HepG2 (cell line): ENCODE results near the gene DHRS1. TPM values are rescaled to one million over a fixed set of nuclear protein-coding genes. Genes with fewer than 3 reads are reported as not detected.

Experiments
- ARID2 ChIP-seq: sonication (generic); formaldehyde crosslinking; IDR thresholded peaks from 2 replicates; pipeline ENCODE4 v1.8.1; 2022; ENCODE audit warnings: mild to moderate bottlenecking, missing genetic modification reagents, borderline replicate concordance
- BRCA1 ChIP-seq: sonication (generic); formaldehyde crosslinking; IDR thresholded peaks from 2 replicates; pipeline ENCODE4 v1.4.0; 2020; ENCODE audit warnings: missing genetic modification reagents
- CENPT ChIP-seq: sonication (generic); formaldehyde crosslinking; IDR thresholded peaks from 2 replicates; pipeline ENCODE4 v1.8.0; 2022; ENCODE audit warnings: low read depth, mild to moderate bottlenecking, moderate library complexity, missing genetic modification reagents
- FOSL1 ChIP-seq: sonication (generic); formaldehyde crosslinking; IDR thresholded peaks from 2 replicates; pipeline ENCODE4 v1.9.0; 2021; ENCODE audit warnings: missing genetic modification reagents, borderline replicate concordance
- FOXO1 ChIP-seq: sonication (generic); formaldehyde crosslinking; IDR thresholded peaks from 2 replicates; pipeline ENCODE4 v1.4.0; 2020; ENCODE audit warnings: missing genetic modification reagents
- HHEX ChIP-seq: IDR thresholded peaks from 2 replicates; pipeline ENCODE4 v1.6.1; 2016; ENCODE audit warnings: control low read depth
- HIVEP1 ChIP-seq: sonication (generic); formaldehyde crosslinking; IDR thresholded peaks from 2 replicates; pipeline ENCODE4 v1.4.0; 2020; ENCODE audit warnings: mild to moderate bottlenecking, missing genetic modification reagents
- KDM6A ChIP-seq: IDR thresholded peaks from 2 replicates; pipeline ENCODE4 v1.6.1; 2016; ENCODE audit warnings: low read depth
- MED8 ChIP-seq: sonication (generic); formaldehyde crosslinking; IDR thresholded peaks from 2 replicates; pipeline ENCODE4 v1.8.1; 2023; ENCODE audit warnings: mild to moderate bottlenecking, missing genetic modification reagents; ENCODE audit not compliant: insufficient replicate concordance
- NAIF1 ChIP-seq: sonication (generic); formaldehyde crosslinking; IDR thresholded peaks from 2 replicates; pipeline ENCODE4 v1.5.0; 2020; ENCODE audit warnings: mild to moderate bottlenecking, missing genetic modification reagents, borderline replicate concordance
- NFATC3 ChIP-seq: sonication (generic); formaldehyde crosslinking; IDR thresholded peaks from 2 replicates; pipeline ENCODE4 v1.5.1; 2020; ENCODE audit warnings: mild to moderate bottlenecking, missing genetic modification reagents
- NR0B2 ChIP-seq: sonication (generic); formaldehyde crosslinking; IDR thresholded peaks from 2 replicates; pipeline ENCODE4 v1.4.0; 2020; ENCODE audit warnings: mild to moderate bottlenecking, missing genetic modification reagents
- SP2 ChIP-seq: sonication (generic); formaldehyde crosslinking; IDR thresholded peaks from 2 replicates; pipeline ENCODE4 v1.5.1; 2020; ENCODE audit warnings: mild to moderate bottlenecking, missing genetic modification reagents
- SRY ChIP-seq: sonication (generic); formaldehyde crosslinking; IDR thresholded peaks from 2 replicates; pipeline ENCODE4 v1.8.0; 2022; ENCODE audit warnings: mild to moderate bottlenecking, missing genetic modification reagents
- TAF1 ChIP-seq: sonication (generic); formaldehyde crosslinking; IDR thresholded peaks from 2 replicates; pipeline ENCODE4 v1.4.0; 2020; ENCODE audit warnings: missing genetic modification reagents
- TCF7L2 ChIP-seq: IDR thresholded peaks from 2 replicates; pipeline ENCODE4 v1.6.1; 2011; ENCODE audit warnings: mild to moderate bottlenecking, low read depth, low read length, moderate library complexity
- THAP11 ChIP-seq: IDR thresholded peaks from 2 replicates; pipeline ENCODE4 v1.6.1; 2016; ENCODE audit warnings: missing biosample characterization, missing genetic modification reagents
- THYN1 ChIP-seq: sonication (generic); formaldehyde crosslinking; IDR thresholded peaks from 2 replicates; pipeline ENCODE4 v1.8.1; 2023; ENCODE audit warnings: low read depth, mild to moderate bottlenecking, moderate library complexity, missing genetic modification reagents, borderline replicate concordance
- ZBTB21 ChIP-seq: sonication (generic); formaldehyde crosslinking; IDR thresholded peaks from 2 replicates; pipeline ENCODE4 v1.4.0; 2020; ENCODE audit warnings: missing genetic modification reagents
- ZIK1 ChIP-seq: sonication (generic); formaldehyde crosslinking; IDR thresholded peaks from 2 replicates; pipeline ENCODE4 v1.5.0; 2020; ENCODE audit warnings: mild to moderate bottlenecking, low read depth, missing genetic modification reagents, borderline replicate concordance
- ZNF10 ChIP-seq: sonication (generic); formaldehyde crosslinking; IDR thresholded peaks from 2 replicates; pipeline ENCODE4 v1.4.0; 2020; ENCODE audit warnings: mild to moderate bottlenecking, low read depth, missing genetic modification reagents, borderline replicate concordance
- ZNF207 ChIP-seq: fragments of 450-650 bp; IDR thresholded peaks from 2 replicates; pipeline ENCODE4 v1.6.1; 2016; ENCODE audit warnings: antibody characterized with exemption, borderline replicate concordance
- ZNF552 ChIP-seq: sonication (generic); formaldehyde crosslinking; IDR thresholded peaks from 2 replicates; pipeline ENCODE4 v1.9.0; 2022; ENCODE audit warnings: missing genetic modification reagents, mild to moderate bottlenecking, borderline replicate concordance
- ZNF558 ChIP-seq: sonication (generic); formaldehyde crosslinking; IDR thresholded peaks from 2 replicates; pipeline ENCODE4 v1.9.0; 2022; ENCODE audit warnings: mild to moderate bottlenecking, missing genetic modification reagents, borderline replicate concordance
- ZNF678 ChIP-seq: sonication (generic); formaldehyde crosslinking; IDR thresholded peaks from 2 replicates; pipeline ENCODE4 v1.4.0; 2020; ENCODE audit warnings: mild to moderate bottlenecking, missing genetic modification reagents
- ZNF724P ChIP-seq: sonication (generic); formaldehyde crosslinking; IDR thresholded peaks from 2 replicates; pipeline ENCODE4 v1.8.0; 2022; ENCODE audit warnings: missing genetic modification reagents, borderline replicate concordance
- ZNF780A ChIP-seq: sonication (generic); formaldehyde crosslinking; IDR thresholded peaks from 2 replicates; pipeline ENCODE4 v1.8.0; 2022; ENCODE audit warnings: mild to moderate bottlenecking, missing genetic modification reagents, moderate library complexity
- ZSCAN29 ChIP-seq: sonication (generic); formaldehyde crosslinking; conservative IDR thresholded peaks from 2 replicates; pipeline ENCODE4 v1.4.0; 2020; ENCODE audit warnings: mild to moderate bottlenecking, missing genetic modification reagents
- polyA plus RNA-seq, 8 experiments: library from polyadenylated mRNA; depleted of rRNA in 3 of 8; stranded (reverse) in 7 of 8; unstranded in 1 of 8; fragments of >200 nt; fragmentation: Illumina TruSeq in 4 of 8; extraction: Trizol in 4 of 8; gene quantifications; 2 replicates each; pipeline versions ENCODE4 v1.2.1 to v1.2.3, GENCODE V29; 2011 to 2016; ENCODE audit warnings: low read depth in 4 of 8, missing spikeins in 1 of 8, mixed read lengths in 1 of 8; ENCODE audit not compliant: insufficient read depth in 1 of 8
- total RNA-seq, 5 experiments: library from RNA; depleted of rRNA; stranded (reverse); fragments of >200 nt; fragmentation: Illumina TruSeq; extraction: Trizol; gene quantifications; 2 replicates each; pipeline ENCODE4 v1.2.3, GENCODE V29; 2016; ENCODE audit warnings: low read depth in 1 of 5
- TF ChIP-seq, protein P1 (sequence below): sonication (generic); formaldehyde crosslinking; IDR thresholded peaks from 2 replicates; pipeline ENCODE4 v1.5.0; 2020; ENCODE audit warnings: missing genetic modification reagents
- TF ChIP-seq, protein P2 (sequence below): sonication (generic); formaldehyde crosslinking; IDR thresholded peaks from 2 replicates; pipeline ENCODE4 v1.4.0; 2020; ENCODE audit warnings: missing genetic modification reagents, low read depth, mild to moderate bottlenecking, borderline replicate concordance

Gene DHRS1
- total and polyA plus RNA-seq, 2 of the 13 experiments (the other 11 are each of a cell fraction or from before 2014, with no cell fraction given): 49.8 to 60.8 TPM

DNA sequence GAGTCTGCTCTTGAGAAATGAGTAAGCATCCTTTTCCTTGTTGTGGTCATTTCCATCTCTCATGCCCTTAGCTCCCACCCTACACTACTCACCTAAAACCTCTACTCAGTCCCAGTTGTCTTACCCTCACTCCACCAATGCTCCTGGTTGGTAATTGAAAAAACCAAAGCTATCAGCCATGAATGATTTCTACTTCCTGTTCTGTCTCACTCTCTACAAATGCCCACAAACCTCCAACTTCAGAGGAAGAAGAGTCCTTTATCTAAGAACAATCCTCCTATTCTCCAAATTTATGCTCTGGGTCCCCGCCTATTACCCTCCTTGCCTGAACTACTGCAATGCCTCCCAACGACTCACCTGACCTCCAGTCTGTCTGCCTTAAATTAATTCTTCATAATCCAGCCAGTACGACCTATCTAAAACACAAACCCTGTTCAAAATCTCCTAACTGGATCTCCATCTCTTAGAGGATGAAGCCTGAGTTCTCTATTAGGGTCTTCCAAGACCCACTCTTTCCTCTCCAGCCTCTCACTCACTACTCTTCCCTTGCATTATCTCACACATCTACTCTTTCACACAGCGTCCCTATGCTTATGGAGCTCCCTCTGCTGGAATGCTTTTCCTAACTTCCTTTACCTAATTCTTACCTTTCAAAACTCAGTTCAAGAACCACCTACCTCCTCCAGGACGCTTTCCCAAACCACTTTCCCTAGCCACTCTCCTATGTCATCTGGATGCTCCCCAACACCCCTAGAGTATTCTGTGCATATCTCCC lies 2.2 kb downstream of the DHRS1 start (continued):
- TF ChIP-seq ARID2 (CRISPR knock-in tag): no peak
- TF ChIP-seq ZNF10: no peak
- no peak for TF ChIP-seq HIVEP1 (CRISPR knock-in tag)
- TF ChIP-seq SP2 (CRISPR knock-in tag): no peak
- TF ChIP-seq ZNF207: no peak
- no peak for TF ChIP-seq NR0B2 (CRISPR knock-in tag)
- TF ChIP-seq ZSCAN29: 0 out of 2 replicates have a peak, but pooled peaks have one; percentile 73
- no peak for TF ChIP-seq CENPT
- TF ChIP-seq NAIF1 (CRISPR knock-in tag): no peak
- no peak for TF ChIP-seq ZNF780A (CRISPR knock-in tag)
- TF ChIP-seq FOSL1 (CRISPR knock-in tag): no peak
- no peak for TF ChIP-seq ZNF552
- no peak for TF ChIP-seq MED8 (CRISPR knock-in tag)
- no peak for TF ChIP-seq TAF1
- no peak for TF ChIP-seq ZNF678
- TF ChIP-seq ZIK1: no peak
- TF ChIP-seq THAP11 (CRISPR knock-in tag): peak; percentile 59; the same call in 1 of the 2 replicates
- TF ChIP-seq THYN1 (CRISPR knock-in tag): no peak
- no peak for TF ChIP-seq HHEX
- TF ChIP-seq ZNF558 (CRISPR knock-in tag): no peak; the same call in 1 of the 2 replicates
- TF ChIP-seq, protein P1, sequence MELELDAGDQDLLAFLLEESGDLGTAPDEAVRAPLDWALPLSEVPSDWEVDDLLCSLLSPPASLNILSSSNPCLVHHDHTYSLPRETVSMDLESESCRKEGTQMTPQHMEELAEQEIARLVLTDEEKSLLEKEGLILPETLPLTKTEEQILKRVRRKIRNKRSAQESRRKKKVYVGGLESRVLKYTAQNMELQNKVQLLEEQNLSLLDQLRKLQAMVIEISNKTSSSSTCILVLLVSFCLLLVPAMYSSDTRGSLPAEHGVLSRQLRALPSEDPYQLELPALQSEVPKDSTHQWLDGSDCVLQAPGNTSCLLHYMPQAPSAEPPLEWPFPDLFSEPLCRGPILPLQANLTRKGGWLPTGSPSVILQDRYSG (CRISPR knock-in tag): 0 out of 2 replicates have a peak, but pooled peaks have one; percentile 74
- no peak for TF ChIP-seq KDM6A (CRISPR knock-in tag)
- no peak for TF ChIP-seq SRY (CRISPR knock-in tag)
- no peak for TF ChIP-seq BRCA1
- TF ChIP-seq TCF7L2: no peak
- TF ChIP-seq ZNF724P: no peak
- TF ChIP-seq ZBTB21 (CRISPR knock-in tag): peak; percentile 38; the same call in 1 of the 2 replicates
- peak; percentile 25; the same call in 1 of the 2 replicates for TF ChIP-seq FOXO1 (CRISPR knock-in tag)
- TF ChIP-seq, protein P2, sequence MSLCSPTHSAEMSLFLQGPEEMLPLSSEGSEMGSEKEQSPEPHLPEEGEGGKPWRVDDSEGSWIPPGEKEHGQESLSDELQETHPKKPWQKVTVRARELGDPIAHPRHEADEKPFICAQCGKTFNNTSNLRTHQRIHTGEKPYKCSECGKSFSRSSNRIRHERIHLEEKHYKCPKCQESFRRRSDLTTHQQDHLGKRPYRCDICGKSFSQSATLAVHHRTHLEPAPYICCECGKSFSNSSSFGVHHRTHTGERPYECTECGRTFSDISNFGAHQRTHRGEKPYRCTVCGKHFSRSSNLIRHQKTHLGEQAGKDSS (CRISPR knock-in tag): no peak
- TF ChIP-seq NFATC3: no peak
